RWPE2 (cell line): Measurements from ENCODE around the gene TESK2.

ENCODE experiments used
- ATAC-seq: fragments of 200-7000 bp; cut with Tn5 transposase; 3 replicates; pipeline ENCODE4 v1.9.1; 2021; ENCODE audit warnings: low read depth
- DNase-seq: peaks from one replicate; pipeline ENCODE4 v3.0.0-alpha.2; 2020; ENCODE audit warnings: low spot score
- H3K27ac ChIP-seq: fragments of 450-650 bp; 2 replicates; pipeline ENCODE4 v1.5.1; 2017; ENCODE audit warnings: mild to moderate bottlenecking; ENCODE audit not compliant: poor library complexity, severe bottlenecking
- H3K27me3 ChIP-seq: fragments of 250-450 bp; sonication (Bioruptor Pico); 2 replicates; pipeline ENCODE4 v1.5.1; 2021; ENCODE audit warnings: mild to moderate bottlenecking, moderate library complexity; ENCODE audit not compliant: insufficient read depth, poor library complexity, severe bottlenecking
- H3K36me3 ChIP-seq: fragments of 250-450 bp; sonication (Bioruptor Pico); 2 replicates; pipeline ENCODE4 v1.5.1; 2020; ENCODE audit warnings: low read depth, mild to moderate bottlenecking, moderate library complexity
- H3K4me1 ChIP-seq: fragments of 250-450 bp; sonication (Bioruptor Pico); 2 replicates; pipeline ENCODE4 v1.5.1; 2021; ENCODE audit warnings: mild to moderate bottlenecking, moderate library complexity; ENCODE audit not compliant: insufficient read depth, poor library complexity, severe bottlenecking
- H3K4me3 ChIP-seq: fragments of 250-450 bp; sonication (Bioruptor Pico); 2 replicates; pipeline ENCODE4 v1.5.1; 2021; ENCODE audit warnings: mild to moderate bottlenecking, moderate library complexity; ENCODE audit not compliant: severe bottlenecking
- H3K9me3 ChIP-seq: fragments of 250-450 bp; sonication (Bioruptor Pico); 2 replicates; pipeline ENCODE4 v1.5.1; 2021; ENCODE audit warnings: mild to moderate bottlenecking, moderate library complexity; ENCODE audit not compliant: severe bottlenecking
- TF ChIP-seq, protein P1 (sequence below): fragments of 450-650 bp; IDR thresholded peaks from one replicate; pipeline ENCODE4 v1.5.1; 2017; ENCODE audit warnings: mild to moderate bottlenecking, moderate library complexity; ENCODE audit not compliant: poor library complexity, severe bottlenecking

Gene TESK2

DNA sequence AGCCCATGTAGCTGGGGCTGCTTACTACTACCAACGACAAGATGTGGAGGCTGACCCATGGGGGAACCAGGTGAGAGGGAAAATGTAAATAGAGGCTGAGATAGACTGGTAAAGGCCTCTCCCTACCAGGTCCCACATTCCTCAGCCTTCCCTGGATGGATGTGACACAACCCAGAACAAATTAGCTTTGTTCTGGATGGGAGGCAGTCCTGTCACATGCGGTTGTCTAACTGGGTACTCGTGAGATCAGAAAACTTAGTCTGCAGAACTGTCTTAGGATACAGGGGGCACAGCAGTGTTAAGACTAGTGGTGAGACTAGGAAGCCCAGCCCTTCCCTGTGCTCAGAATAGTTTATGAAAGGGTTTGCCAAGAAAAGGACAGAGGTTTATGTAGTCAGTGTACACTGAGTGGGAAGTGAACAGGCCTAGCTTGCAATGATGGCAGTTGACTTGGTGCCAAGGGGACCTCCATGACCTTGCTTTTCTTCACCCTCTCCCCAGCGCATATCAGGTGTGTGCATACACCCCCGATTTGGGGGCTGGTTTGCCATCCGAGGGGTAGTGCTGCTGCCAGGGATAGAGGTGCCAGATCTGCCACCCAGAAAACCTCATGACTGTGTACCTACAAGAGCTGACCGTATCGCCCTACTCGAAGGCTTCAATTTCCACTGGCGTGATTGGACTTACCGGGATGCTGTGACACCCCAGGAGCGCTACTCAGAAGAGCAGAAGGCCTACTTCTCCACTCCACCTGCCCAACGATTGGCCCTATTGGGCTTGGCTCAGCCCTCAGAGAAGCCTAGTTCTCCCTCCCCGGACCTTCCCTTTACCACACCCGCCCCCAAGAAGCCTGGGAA is 17.6 kb upstream of the TESK2 start:
- Histone ChIP-seq H3K9me3 (no peaks in the 10 kb centered on the region), H3K27ac (no peak overlapping the region), H3K4me3 (no peak overlapping the region), H3K4me1 (no peaks in the 10 kb centered on the region), H3K27me3 (no peaks in the 10 kb centered on the region), H3K36me3 (peaks cover 58% of the 10 kb centered on the region)
- ATAC-seq: peak; percentile 36
- peak; percentile 30 for DNase-seq
- TF ChIP-seq, protein P1, sequence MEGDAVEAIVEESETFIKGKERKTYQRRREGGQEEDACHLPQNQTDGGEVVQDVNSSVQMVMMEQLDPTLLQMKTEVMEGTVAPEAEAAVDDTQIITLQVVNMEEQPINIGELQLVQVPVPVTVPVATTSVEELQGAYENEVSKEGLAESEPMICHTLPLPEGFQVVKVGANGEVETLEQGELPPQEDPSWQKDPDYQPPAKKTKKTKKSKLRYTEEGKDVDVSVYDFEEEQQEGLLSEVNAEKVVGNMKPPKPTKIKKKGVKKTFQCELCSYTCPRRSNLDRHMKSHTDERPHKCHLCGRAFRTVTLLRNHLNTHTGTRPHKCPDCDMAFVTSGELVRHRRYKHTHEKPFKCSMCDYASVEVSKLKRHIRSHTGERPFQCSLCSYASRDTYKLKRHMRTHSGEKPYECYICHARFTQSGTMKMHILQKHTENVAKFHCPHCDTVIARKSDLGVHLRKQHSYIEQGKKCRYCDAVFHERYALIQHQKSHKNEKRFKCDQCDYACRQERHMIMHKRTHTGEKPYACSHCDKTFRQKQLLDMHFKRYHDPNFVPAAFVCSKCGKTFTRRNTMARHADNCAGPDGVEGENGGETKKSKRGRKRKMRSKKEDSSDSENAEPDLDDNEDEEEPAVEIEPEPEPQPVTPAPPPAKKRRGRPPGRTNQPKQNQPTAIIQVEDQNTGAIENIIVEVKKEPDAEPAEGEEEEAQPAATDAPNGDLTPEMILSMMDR: no peak

DNA sequence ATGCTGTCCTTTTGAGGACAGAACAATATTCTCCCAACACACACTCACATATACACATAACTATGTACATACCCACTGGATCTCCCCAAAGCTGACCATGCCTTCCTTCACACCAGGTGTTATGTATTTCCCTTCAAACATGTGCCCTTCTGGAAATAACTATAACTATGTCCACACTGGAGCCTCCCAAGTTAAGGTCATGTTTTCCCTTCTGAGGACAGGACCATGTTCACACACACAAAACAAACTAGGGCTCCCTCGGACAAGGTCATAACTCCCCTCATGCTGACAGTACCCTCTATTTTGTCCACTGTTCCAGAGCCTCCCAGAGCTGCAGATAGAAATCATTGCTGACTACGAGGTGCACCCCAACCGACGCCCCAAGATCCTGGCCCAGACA is 16.9 kb upstream of the TESK2 start:
- TF ChIP-seq, protein P1: no peak
- DNase-seq (peak; percentile 9), ATAC-seq (no peak)
- no peaks in the 10 kb centered on the region for H3K27me3 ChIP-seq
- H3K4me1 ChIP-seq: no peaks in the 10 kb centered on the region
- no peak overlapping the region for H3K27ac ChIP-seq
- peaks cover 54% of the 10 kb centered on the region for H3K36me3 ChIP-seq
- no peaks in the 10 kb centered on the region for H3K9me3 ChIP-seq
- no peak overlapping the region for H3K4me3 ChIP-seq

DNA sequence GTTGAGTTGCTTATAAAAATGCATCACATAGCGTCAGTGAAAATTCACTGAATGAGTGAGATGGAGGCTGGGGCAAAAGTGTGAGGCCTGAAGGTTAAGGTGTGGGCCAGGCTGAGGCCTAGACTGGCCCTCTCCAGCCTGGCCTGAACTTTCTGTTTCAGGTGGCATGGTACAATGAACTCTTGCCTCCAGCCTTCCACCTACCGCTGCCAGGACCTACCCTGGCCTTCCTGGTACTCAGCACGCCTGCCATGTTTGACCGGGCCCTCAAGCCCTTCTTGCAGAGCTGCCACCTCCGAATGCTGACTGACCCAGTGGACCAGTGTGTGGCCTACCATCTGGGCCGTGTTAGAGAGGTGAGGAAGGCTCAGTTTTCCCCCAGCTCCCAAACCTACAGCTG is 16.2 kb upstream of the TESK2 start:
- TF ChIP-seq, protein P1: no peak
- 0 out of 3 replicates have a peak, but pooled peaks have one; percentile 4 for ATAC-seq
- H3K27me3 ChIP-seq: no peaks in the 10 kb centered on the region
- H3K9me3 ChIP-seq: no peaks in the 10 kb centered on the region
- H3K4me1 ChIP-seq: no peaks in the 10 kb centered on the region
- no peak overlapping the region for H3K27ac ChIP-seq
- H3K4me3 ChIP-seq: no peak overlapping the region
- no peak for DNase-seq
- H3K36me3 ChIP-seq: peaks cover 48% of the 10 kb centered on the region

DNA sequence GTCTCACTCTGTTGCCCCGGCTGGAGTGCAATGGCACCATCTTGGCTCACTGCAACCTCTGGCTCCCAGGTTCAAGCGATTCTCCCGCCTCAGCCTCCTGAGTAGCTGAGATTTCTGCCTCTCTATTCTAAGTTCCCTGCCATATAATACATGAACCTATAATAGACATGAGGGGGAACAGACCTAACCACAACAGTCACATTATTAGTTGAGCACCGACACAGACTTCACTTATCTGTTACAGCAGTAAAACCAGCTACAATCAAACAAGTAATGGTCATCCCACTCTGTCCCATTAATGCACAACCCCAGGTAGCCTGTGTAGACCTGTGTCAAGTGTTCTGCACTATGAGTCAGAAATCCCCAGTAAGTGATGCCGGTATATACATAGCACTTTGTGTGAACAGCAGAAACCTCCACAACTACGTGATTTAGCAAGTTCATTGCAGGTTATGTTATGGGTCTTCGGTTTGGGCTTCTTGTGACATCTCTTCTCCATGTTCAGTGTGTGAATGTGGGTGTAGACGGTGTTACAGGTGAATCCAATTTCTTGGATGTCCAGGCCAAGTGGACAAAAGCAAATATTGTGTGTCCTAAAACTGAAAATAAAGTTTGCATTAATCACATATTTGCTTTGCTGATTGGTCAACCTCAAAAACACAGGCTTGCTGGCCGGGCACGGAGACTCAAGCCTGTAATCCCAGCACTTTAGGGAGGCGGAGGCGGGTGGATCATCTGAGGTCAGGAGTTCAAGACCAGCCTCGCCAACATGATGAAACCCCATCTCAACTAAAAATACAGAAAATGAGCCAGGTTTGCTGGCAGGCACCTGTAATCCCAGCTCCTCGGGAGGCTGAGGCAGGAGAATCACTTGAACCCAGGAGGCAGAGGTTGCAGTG is 12.7 kb upstream of the TESK2 start:
- DNase-seq (no peak), ATAC-seq (no peak)
- no peaks in the 10 kb centered on the region for H3K9me3 ChIP-seq
- H3K4me1 ChIP-seq: peaks cover 3% of the 10 kb centered on the region
- H3K36me3 ChIP-seq: peaks cover 16% of the 10 kb centered on the region; the same call in 1 of the 2 replicates
- no peak overlapping the region for H3K27ac ChIP-seq
- no peaks in the 10 kb centered on the region for H3K27me3 ChIP-seq
- TF ChIP-seq, protein P1: no peak
- H3K4me3 ChIP-seq: no peak overlapping the region
